Measurements from ENCODE around the gene KCNJ10. TPM values are rescaled to one million over a fixed set of nuclear protein-coding genes. Genes with fewer than 3 reads are reported as not detected.

Gene KCNJ10
- total and polyA plus RNA-seq, 2 of the 13 experiments (the other 11 are each of a cell fraction or from before 2014, with no cell fraction given): 4.4 to 10.3 TPM

- no peak for TF ChIP-seq ZBTB40 (IDR thresholded peaks at IDR 0.05)
- TF ChIP-seq ZBTB40 (CRISPR knock-in tag; IDR thresholded peaks at IDR 0.05): no peak; the same call in 1 of the 2 replicates
- TF ChIP-seq ATF7-NPFF (CRISPR knock-in tag; IDR thresholded peaks at IDR 0.05; ENCODE audit: low read depth): peak; percentile 73
- TF ChIP-seq NFE2L1 (CRISPR knock-in tag; IDR thresholded peaks at IDR 0.05; ENCODE audit: borderline replicate concordance): no peak
- TF ChIP-seq ZNF674 (CRISPR knock-in tag; IDR thresholded peaks at IDR 0.05; ENCODE audit: low read depth): no peak
- TF ChIP-seq ZNF841 (CRISPR knock-in tag; IDR thresholded peaks at IDR 0.05; ENCODE audit: borderline replicate concordance): no peak
- peak; percentile 92 for TF ChIP-seq PATZ1 (CRISPR knock-in tag; IDR thresholded peaks at IDR 0.05)
- no peak for TF ChIP-seq DR1 (CRISPR knock-in tag; IDR thresholded peaks at IDR 0.05)
- TF ChIP-seq RBM39 (IDR thresholded peaks at IDR 0.05; ENCODE audit: low read depth, low read length, poor library complexity, severe bottlenecking): no peak
- no peak for TF ChIP-seq ZC3H4 (CRISPR knock-in tag; IDR thresholded peaks at IDR 0.05; ENCODE audit: borderline replicate concordance)
- TF ChIP-seq GZF1 (CRISPR knock-in tag; IDR thresholded peaks at IDR 0.05): no peak
- no peak for TF ChIP-seq ZNF784 (CRISPR knock-in tag; IDR thresholded peaks at IDR 0.05; ENCODE audit: borderline replicate concordance)
- TF ChIP-seq ZFP36 (IDR thresholded peaks at IDR 0.05; ENCODE audit: borderline replicate concordance, low read depth, low read length, partially characterized antibody): no peak
- no peak for TF ChIP-seq ZNF44 (CRISPR knock-in tag; IDR thresholded peaks at IDR 0.05)
- TF ChIP-seq NKX3-1 (CRISPR knock-in tag; IDR thresholded peaks at IDR 0.05): no peak
- TF ChIP-seq MAX (IDR thresholded peaks at IDR 0.05): peak; percentile 90
These were observed 31.2 kb upstream of the KCNJ10 start (continued) for GRCh38 chr1:160101037-160101716.

Measured in HepG2 (cell line).